GM10847 (cell line): Measurements from ENCODE around the gene SOX1.

ENCODE experiments used
- POLR2A ChIP-seq: IDR thresholded peaks from 2 replicates; pipeline ENCODE4 v1.6.1; 2011; ENCODE audit not compliant: insufficient read length; ENCODE audit errors: extremely low read depth

Gene SOX1

GRCh38 chr13:112077729-112078128, 10.8 kb downstream of the SOX1 start:
- no peak for TF ChIP-seq POLR2A

- TF ChIP-seq POLR2A: no peak
These were observed 11.3 kb downstream of the SOX1 start for GRCh38 chr13:112078216-112078615.

GRCh38 chr13:112078879-112079531, 12.1 kb downstream of the SOX1 start:
- no peak for TF ChIP-seq POLR2A

GRCh38 chr13:112079696-112080095, 12.7 kb downstream of the SOX1 start:
- no peak for TF ChIP-seq POLR2A

GRCh38 chr13:112083971-112084370, 17.0 kb downstream of the SOX1 start:
- TF ChIP-seq POLR2A: no peak

- TF ChIP-seq POLR2A: no peak
These were observed 25.5 kb downstream of the SOX1 start for GRCh38 chr13:112092453-112092852.

- TF ChIP-seq POLR2A: no peak
These were observed 28.4 kb downstream of the SOX1 start for GRCh38 chr13:112095354-112095753.

GRCh38 chr13:112096959-112097358, 30.0 kb downstream of the SOX1 start:
- TF ChIP-seq POLR2A: no peak

GRCh38 chr13:112097770-112098169, 30.8 kb downstream of the SOX1 start:
- TF ChIP-seq POLR2A: no peak

GRCh38 chr13:112098699-112099098, 31.8 kb downstream of the SOX1 start:
- TF ChIP-seq POLR2A: no peak

GRCh38 chr13:112101360-112101930, 34.5 kb downstream of the SOX1 start:
- TF ChIP-seq POLR2A: no peak

GRCh38 chr13:112102243-112102642, 35.3 kb downstream of the SOX1 start:
- TF ChIP-seq POLR2A: no peak

GRCh38 chr13:112103260-112103838, 36.4 kb downstream of the SOX1 start:
- TF ChIP-seq POLR2A: no peak

GRCh38 chr13:112103961-112104880, 37.3 kb downstream of the SOX1 start:
- TF ChIP-seq POLR2A: no peak

GRCh38 chr13:112104881-112105234, 37.9 kb downstream of the SOX1 start:
- TF ChIP-seq POLR2A: no peak

GRCh38 chr13:112105244-112105681, 38.3 kb downstream of the SOX1 start:
- no peak for TF ChIP-seq POLR2A
